Measurements from ENCODE around the gene LRRN2. TPM values are rescaled to one million over a fixed set of nuclear protein-coding genes. Genes with fewer than 3 reads are reported as not detected.

The LRRN2 gene
- total RNA-seq, 1 donor from 2014 or later = 6.5 TPM

DNA sequence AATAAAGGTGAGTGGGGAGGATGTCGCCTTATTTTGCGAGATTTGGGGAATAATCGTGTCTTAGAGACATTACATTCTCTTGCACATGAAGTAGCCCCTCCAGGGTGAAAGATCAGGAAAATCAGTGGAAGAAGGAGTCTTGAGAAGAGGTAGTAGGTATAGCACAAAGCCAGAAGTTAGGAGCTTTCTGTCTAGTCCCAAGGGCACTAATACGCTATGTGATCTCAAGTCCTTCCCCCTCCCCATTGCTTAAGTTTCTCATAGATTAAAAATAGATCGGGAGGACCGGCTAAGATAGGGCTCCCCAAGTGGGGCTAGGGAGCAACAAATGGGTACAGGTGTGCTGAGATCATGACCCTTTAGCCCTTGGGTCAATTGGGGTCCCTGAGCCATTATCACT, 13.5 kb downstream of the LRRN2 start:
- TF ChIP-seq, protein P1, sequence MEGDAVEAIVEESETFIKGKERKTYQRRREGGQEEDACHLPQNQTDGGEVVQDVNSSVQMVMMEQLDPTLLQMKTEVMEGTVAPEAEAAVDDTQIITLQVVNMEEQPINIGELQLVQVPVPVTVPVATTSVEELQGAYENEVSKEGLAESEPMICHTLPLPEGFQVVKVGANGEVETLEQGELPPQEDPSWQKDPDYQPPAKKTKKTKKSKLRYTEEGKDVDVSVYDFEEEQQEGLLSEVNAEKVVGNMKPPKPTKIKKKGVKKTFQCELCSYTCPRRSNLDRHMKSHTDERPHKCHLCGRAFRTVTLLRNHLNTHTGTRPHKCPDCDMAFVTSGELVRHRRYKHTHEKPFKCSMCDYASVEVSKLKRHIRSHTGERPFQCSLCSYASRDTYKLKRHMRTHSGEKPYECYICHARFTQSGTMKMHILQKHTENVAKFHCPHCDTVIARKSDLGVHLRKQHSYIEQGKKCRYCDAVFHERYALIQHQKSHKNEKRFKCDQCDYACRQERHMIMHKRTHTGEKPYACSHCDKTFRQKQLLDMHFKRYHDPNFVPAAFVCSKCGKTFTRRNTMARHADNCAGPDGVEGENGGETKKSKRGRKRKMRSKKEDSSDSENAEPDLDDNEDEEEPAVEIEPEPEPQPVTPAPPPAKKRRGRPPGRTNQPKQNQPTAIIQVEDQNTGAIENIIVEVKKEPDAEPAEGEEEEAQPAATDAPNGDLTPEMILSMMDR (IDR thresholded peaks at IDR 0.05) = no peak
- DNase-seq (ENCODE audit: low spot score in 2 of 2) = no peak
- Histone ChIP-seq H3K27ac (no peak overlapping the region), H3K36me3 (no peaks in the 10 kb centered on the region), H3K27me3 (no peaks in the 10 kb centered on the region), H3K4me3 (no peak overlapping the region), H3K9me3 (no peaks in the 10 kb centered on the region), H3K4me1 (no peaks in the 10 kb centered on the region)
- intact Hi-C loops (cut with DNase I) = no loop called here

DNA sequence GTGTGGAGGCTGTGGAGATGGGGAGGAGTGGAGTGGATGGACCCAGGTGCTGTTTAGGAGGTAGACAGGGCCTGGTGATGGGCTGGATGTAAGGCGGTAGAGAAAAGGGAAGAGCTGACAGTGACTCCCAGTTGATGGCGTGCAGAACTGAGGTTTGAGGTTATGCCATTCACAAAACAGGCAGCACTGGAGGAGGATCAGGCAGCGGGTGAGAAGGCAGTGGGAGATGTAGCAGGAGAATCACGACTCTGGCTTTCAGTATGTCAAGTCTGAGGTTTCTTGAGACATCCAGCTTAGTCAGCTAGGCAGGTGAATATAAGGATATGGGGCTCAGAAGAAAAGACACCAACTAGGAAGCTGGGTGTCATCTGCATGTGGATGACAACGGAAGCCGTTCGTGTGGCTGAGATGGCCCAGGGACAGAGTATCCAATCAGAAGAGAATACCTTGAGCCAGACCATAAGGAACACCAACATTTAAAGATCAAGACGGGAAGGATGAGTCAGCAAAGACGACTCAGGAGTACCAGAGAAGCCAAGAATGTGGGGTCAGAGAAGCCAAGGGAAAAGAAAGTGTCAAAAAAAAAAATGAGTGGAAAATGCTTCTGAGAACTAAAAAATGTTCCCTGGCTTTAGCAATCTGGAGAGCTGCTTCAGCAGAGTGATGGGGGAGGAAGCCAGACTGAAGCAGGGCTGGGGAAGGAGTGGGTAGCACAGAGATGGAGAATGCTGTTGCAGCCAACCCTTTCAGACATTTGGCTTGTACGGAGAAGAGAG, 15.2 kb downstream of the LRRN2 start:
- no peak overlapping the region for H3K27ac ChIP-seq
- TF ChIP-seq, protein P1 (IDR thresholded peaks at IDR 0.05) = no peak

DNA sequence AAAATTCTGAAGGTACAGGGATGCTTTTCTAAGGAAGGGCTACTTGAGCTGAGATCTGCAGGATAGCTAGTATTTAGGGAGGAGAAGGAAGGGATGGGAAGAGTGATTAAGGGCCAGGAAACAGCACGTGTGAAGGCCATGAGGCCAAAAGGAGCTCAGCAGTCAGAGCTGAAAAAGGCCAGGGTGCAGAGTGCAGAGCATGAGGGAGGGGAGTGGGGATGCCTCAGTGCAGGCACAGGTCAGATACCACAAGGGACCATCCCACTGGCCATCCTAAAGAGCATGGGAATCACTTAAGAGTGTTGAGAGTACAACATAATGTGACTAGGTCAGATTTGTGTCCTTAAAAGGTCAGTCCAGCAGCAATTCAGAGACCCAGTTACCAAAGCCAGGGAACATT, 16.0 kb downstream of the LRRN2 start:
- no peak for DNase-seq (ENCODE audit: low spot score in 2 of 2)
- Histone ChIP-seq H3K36me3 (no peaks in the 10 kb centered on the region), H3K9me3 (no peaks in the 10 kb centered on the region), H3K4me3 (no peak overlapping the region), H3K27ac (no peak overlapping the region), H3K27me3 (no peaks in the 10 kb centered on the region), H3K4me1 (no peaks in the 10 kb centered on the region)
- TF ChIP-seq, protein P1 (IDR thresholded peaks at IDR 0.05) = no peak
- intact Hi-C loops (cut with DNase I) = no loop called here

More for the DNA sequence above, 15.2 kb downstream of the LRRN2 start:
- intact Hi-C loops (cut with DNase I) = no loop called here
- no peak for DNase-seq (ENCODE audit: low spot score in 2 of 2)
- Histone ChIP-seq H3K4me3 (no peak overlapping the region), H3K9me3 (no peaks in the 10 kb centered on the region), H3K4me1 (no peaks in the 10 kb centered on the region), H3K27me3 (no peaks in the 10 kb centered on the region), H3K36me3 (no peaks in the 10 kb centered on the region)

DNA sequence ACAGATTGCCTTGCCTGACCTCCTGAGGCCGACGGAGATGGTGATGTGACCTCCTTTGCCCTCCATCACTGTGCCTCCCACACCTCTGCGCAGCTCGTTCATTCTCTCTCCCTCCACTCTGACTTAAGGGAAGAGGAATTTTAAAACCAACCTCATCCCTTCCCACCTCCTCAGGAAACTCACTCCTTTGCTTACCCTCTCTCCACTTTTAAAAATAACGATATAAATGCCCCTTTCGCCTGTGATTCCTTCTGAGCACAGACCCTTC, 21.2 kb downstream of the LRRN2 start:
- H3K36me3 ChIP-seq = no peaks in the 10 kb centered on the region
- TF ChIP-seq, protein P1 (IDR thresholded peaks at IDR 0.05) = no peak
- H3K4me1 ChIP-seq = no peaks in the 10 kb centered on the region
- no peaks in the 10 kb centered on the region for H3K27me3 ChIP-seq
- intact Hi-C loops (cut with DNase I) = no loop called here
- H3K27ac ChIP-seq = no peak overlapping the region
- no peak for DNase-seq (ENCODE audit: low spot score in 2 of 2)
- no peaks in the 10 kb centered on the region for H3K9me3 ChIP-seq
- H3K4me3 ChIP-seq = no peak overlapping the region

DNA sequence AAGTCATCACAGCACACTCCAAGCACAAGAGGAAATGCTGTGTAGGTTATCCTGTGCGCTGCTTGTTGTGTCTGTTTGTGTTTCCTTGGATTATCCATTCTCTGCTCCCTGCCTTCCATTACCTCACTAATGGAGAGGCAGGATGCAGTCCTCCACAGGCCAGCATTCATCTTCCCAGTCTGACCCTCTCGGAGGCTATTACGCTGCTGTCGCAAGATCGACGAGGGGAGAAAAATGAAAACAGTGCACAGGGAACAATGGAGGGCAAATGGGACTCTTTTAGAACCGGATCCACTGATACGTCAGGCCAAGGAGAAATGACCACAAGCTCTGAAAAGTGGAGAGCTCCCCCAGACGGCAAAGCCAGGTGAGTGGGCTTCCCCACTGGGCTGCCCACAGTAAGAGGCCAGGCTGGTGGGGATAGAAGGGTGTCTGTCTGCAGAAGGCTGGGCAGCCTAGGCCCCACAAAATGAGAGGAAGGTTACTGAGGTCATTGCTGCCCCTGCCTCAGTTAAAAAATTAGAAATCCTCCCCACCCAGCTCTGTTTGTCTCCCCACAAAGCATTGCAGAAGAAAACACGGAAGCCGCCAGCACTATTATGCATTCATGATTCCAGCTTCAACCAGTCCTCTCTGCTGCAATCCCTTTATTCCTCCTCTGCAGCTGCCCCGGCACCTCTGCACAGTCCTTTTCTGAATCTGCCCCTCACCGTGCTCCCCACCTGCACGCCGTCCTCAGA, 21.7 kb downstream of the LRRN2 start:
- intact Hi-C loops (cut with DNase I) = no loop called here
- no peaks in the 10 kb centered on the region for H3K4me1 ChIP-seq
- TF ChIP-seq, protein P1 (IDR thresholded peaks at IDR 0.05) = no peak
- H3K27ac ChIP-seq = no peak overlapping the region
- H3K27me3 ChIP-seq = no peaks in the 10 kb centered on the region
- no peak for DNase-seq (ENCODE audit: low spot score in 2 of 2)
- no peaks in the 10 kb centered on the region for H3K36me3 ChIP-seq
- H3K9me3 ChIP-seq = no peaks in the 10 kb centered on the region
- H3K4me3 ChIP-seq = no peak overlapping the region

Measured in ascending aorta (tissue), 2 donors.